ENCODE data around the gene ARHGAP33. TPM values are rescaled to one million over a fixed set of nuclear protein-coding genes. Genes with fewer than 3 reads are reported as not detected.

ARHGAP33 gene
- total and polyA plus RNA-seq, 2 of the 4 experiments (the other 2 are of a cell fraction): 0.72 to 11.9 TPM

DNA sequence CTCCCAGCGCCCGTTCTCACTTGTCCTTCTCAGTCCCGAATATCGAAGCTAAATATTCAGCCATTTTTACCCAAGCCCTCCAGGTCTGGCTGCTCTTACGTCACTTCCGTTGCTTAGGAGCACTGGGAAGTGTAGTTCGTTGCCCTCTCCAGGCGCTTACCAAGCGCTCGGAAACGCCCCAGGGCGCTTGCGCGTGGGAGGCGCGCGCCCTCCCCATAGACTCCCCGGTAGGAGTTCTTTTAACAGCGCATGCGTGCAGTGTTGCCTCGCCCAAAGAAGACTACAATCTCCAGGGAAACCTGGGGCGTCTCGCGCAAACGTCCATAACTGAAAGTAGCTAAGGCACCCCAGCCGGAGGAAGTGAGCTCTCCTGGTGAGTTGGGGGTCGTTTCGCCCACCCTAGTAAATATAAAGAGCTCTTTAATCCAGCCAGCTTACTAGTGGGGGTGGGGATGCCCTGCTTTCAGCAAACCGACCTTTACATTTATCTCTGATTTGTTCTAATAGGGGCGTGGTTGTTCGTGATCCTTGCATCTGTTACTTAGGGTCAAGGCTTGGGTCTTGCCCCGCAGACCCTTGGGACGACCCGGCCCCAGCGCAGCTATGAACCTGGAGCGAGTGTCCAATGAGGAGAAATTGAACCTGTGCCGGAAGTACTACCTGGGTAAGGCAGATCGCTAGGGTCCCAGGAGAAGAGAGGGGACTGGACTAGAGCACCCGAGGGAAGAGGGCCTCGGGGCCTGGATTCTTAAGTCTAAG is 29.9 kb upstream of the ARHGAP33 start, which contains the start of the genes PSENEN and U2AF1L4 (continued):
- TF ChIP-seq, protein P1, sequence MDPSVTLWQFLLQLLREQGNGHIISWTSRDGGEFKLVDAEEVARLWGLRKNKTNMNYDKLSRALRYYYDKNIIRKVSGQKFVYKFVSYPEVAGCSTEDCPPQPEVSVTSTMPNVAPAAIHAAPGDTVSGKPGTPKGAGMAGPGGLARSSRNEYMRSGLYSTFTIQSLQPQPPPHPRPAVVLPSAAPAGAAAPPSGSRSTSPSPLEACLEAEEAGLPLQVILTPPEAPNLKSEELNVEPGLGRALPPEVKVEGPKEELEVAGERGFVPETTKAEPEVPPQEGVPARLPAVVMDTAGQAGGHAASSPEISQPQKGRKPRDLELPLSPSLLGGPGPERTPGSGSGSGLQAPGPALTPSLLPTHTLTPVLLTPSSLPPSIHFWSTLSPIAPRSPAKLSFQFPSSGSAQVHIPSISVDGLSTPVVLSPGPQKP (IDR thresholded peaks at IDR 0.05; ENCODE audit: borderline replicate concordance, low read depth, low read length): no peak
- TF ChIP-seq MAZ (IDR thresholded peaks at IDR 0.05; ENCODE audit: borderline replicate concordance, low read depth, low read length): peak; percentile 91

DNA sequence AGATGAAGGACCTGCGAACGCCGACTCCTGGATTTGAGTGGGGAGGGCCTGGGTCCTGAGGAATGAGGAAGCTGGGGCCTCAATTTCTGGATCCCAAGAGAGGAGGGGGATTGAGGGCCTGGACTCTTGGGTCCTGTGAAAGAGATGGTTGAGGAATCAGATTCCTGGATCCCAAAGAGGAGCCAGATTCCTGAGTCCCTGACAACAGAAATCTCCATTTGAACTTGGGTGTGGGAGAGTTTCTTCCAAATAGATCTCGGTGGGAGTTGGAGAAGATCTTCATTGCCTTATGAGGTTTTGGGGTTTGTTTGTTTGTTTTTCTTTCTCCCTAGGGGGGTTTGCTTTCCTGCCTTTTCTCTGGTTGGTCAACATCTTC is 29.3 kb upstream of the ARHGAP33 start:
- H4K8ac ChIP-seq (ENCODE audit: low read depth in 2 of 2, low read length in 2 of 2): peak overlapping the region in 1 of 2 experiments; percentile 87; a peak in 1 of 4 replicates
- H4K91ac ChIP-seq (ENCODE audit: insufficient read depth, low read depth, low read length): no peak overlapping the region
- no peak overlapping the region for H3K18ac ChIP-seq (ENCODE audit: low read depth, low read length)
- in situ Hi-C loops (cut with MboI; ENCODE audit: low sequenced_read_pairs) (no loop called here), dilution Hi-C loops (cut with HindIII; ENCODE audit: low sequenced_read_pairs, unreplicated experiment) (no loop called here), intact Hi-C loops (cut with micrococcal nuclease) (no loop called here)
- H3K27ac ChIP-seq (ENCODE audit: insufficient read depth, low read length): peak overlapping the region; percentile 69
- H3K4me1 ChIP-seq (ENCODE audit: control insufficient read depth, insufficient read depth, low read length): peaks cover 3% of the 10 kb centered on the region; the same call in 1 of the 2 replicates
- no peak overlapping the region for H2BK5ac ChIP-seq (ENCODE audit: low read depth, low read length, poor library complexity, severe bottlenecking)
- peak overlapping the region; percentile 82; the same call in 1 of the 2 replicates for H3K4ac ChIP-seq (ENCODE audit: low read depth, low read length)
- ChIA-PET CTCF (interaction anchor here (1.4 kb wide), 1 partner anchor 185 kb away, joined by 3 read pairs; no protein-coding TSS in a partner anchor), POLR2A (ENCODE audit: unreplicated experiment) (interaction anchor here (0.6 kb wide), 1 partner anchor 42 kb away, joined by 11 read pairs; no protein-coding TSS in a partner anchor)
- H3K4me3 ChIP-seq (ENCODE audit: insufficient read depth, low read depth, low read length): peak overlapping the region; percentile 56
- no peak overlapping the region for H2BK15ac ChIP-seq (ENCODE audit: low read depth, low read length)
- no peaks in the 10 kb centered on the region for H3K9me3 ChIP-seq (ENCODE audit: control insufficient read depth, insufficient read depth, low read length)
- H3K14ac ChIP-seq (replicated peaks; ENCODE audit: low read depth, low read length): no peak overlapping the region; the same call in 1 of the 2 replicates
- H2AFZ ChIP-seq (replicated peaks; ENCODE audit: low read length, poor library complexity): peak overlapping the region; percentile 86
- no peak for ATAC-seq (ENCODE audit: low read depth)
- H4K5ac ChIP-seq (ENCODE audit: low read depth, low read length): no peak overlapping the region
- peaks cover 7% of the 10 kb centered on the region; the same call in 1 of the 2 replicates for H3K9me1 ChIP-seq (ENCODE audit: insufficient read depth, low read length)
- DNase-seq: no peak
- peak overlapping the region; percentile 85 for H3K9ac ChIP-seq (ENCODE audit: low read depth, low read length)
- no peak overlapping the region for H3K23ac ChIP-seq (ENCODE audit: low read depth, low read length)
- no TSS peak for BruUV-seq (replicated peaks)
- peak overlapping the region; percentile 81; the same call in 1 of the 2 replicates for H3K56ac ChIP-seq (ENCODE audit: extremely low read depth, insufficient read depth, low read length)
- no peak overlapping the region for H2BK20ac ChIP-seq (ENCODE audit: low read depth, low read length)
- H4K20me1 ChIP-seq (ENCODE audit: insufficient read depth, low read length): no peaks in the 10 kb centered on the region
- peak overlapping the region; percentile 78 for H2AK5ac ChIP-seq (ENCODE audit: low read depth, low read length)
- no peak overlapping the region for H2BK120ac ChIP-seq (ENCODE audit: low read depth, low read length)
- peak overlapping the region; percentile 98 for H2AK9ac ChIP-seq (replicated peaks; ENCODE audit: low read depth, low read length, poor library complexity)
- peaks cover 5 to 50% of the 10 kb centered on the region in 2 experiments; a peak in 3 of 4 replicates for H3K79me1 ChIP-seq (ENCODE audit: low read depth in 1 of 2, low read length in 2 of 2)
- H3K27me3 ChIP-seq (ENCODE audit: control insufficient read depth, insufficient read depth, low read length): no peaks in the 10 kb centered on the region
- H3K4me2 ChIP-seq (ENCODE audit: low read depth, low read length): peak overlapping the region; percentile 81
- TF ChIP-seq CHD1 (IDR thresholded peaks at IDR 0.05; ENCODE audit: low read depth, low read length) (no peak), BHLHE40 (IDR thresholded peaks at IDR 0.05; ENCODE audit: low read depth, low read length) (no peak)
- 0% methylated on average over 2 of the region's 4 CpGs; no CpG with 5 or more reads in 1 of the 2 experiments for WGBS, 2 experiments (ENCODE audit: extremely low coverage in 2 of 2, insufficient read length in 1 of 2)
- no peaks in the 10 kb centered on the region for H3K36me3 ChIP-seq (ENCODE audit: control insufficient read depth, insufficient read depth, low read length)

Data from IMR-90 (cell line).